HepG2 (cell line): ENCODE measurements around the gene CHODL. TPM values are rescaled to one million over a fixed set of nuclear protein-coding genes. Genes with fewer than 3 reads are reported as not detected.

Source experiments
- ATAC-seq: fragments of 200-7000 bp; cut with Tn5 transposase; 3 replicates; pipeline ENCODE4 v1.9.1; 2020; ENCODE audit warnings: mild to moderate bottlenecking, moderate library complexity
- BruUV-seq: library from RNA; stranded (reverse); fragments of 400-500 nt; replicated peaks from 2 replicates; lab custom pipeline; 2021; lab: Mats Ljungman, UMichigan
- CTCF ChIA-PET: fragments of 300-600 bp; formaldehyde crosslinking; extraction: SDS; loops from one replicate; lab custom pipeline; 2021; ENCODE audit warnings: low total read pairs, inconsistent platforms, low intra/inter-chr PET ratio; lab: Yijun Ruan, JAX
- POLR2A ChIA-PET: fragments of 350-600 bp; sonication (Branson Sonifier 250); formaldehyde crosslinking; loops from one replicate; lab custom pipeline; 2020; ENCODE audit warnings: antibody characterized with exemption, inconsistent platforms; lab: Yijun Ruan, JAX
- DNase-seq: peaks from one replicate; pipeline ENCODE4 v3.0.0-alpha.2; 2015; ENCODE audit warnings: low spot score
- FAIRE-seq: peaks from 3 replicates; lab custom pipeline; 2011; peaks lifted over from hg19 to GRCh38; lab: Jason Lieb, UNC
- H2AFZ ChIP-seq: one replicate; pipeline ENCODE4 v1.6.1; 2011; ENCODE audit warnings: low read length, inconsistent platforms
- H3K27ac ChIP-seq: fragments of 300-600 bp; 3 replicates; pipeline ENCODE4 v1.8.0; 2011; ENCODE audit warnings: mixed run types, mild to moderate bottlenecking, mixed read lengths, low read length, inconsistent platforms; ENCODE audit not compliant: insufficient read depth; ENCODE audit errors: extremely low read length
- H3K27me3 ChIP-seq, 2 experiments: fragments of 200-600 bp in 1 of 2; 2 replicates in 1 of 2; 3 replicates in 1 of 2; pipeline versions ENCODE4 v1.6.0 to v1.8.0; 2011; ENCODE audit warnings: low read length in 2 of 2, mild to moderate bottlenecking in 2 of 2, moderate library complexity in 2 of 2, inconsistent platforms in 1 of 2; ENCODE audit not compliant: insufficient read depth in 2 of 2, control insufficient read depth in 1 of 2
- H3K36me3 ChIP-seq, 2 experiments: fragments of 200-600 bp in 1 of 2; replicated peaks in 1 of 2; 2 replicates in 1 of 2; 3 replicates in 1 of 2; pipeline versions ENCODE4 v1.5.1 to v1.8.0; 2011; ENCODE audit warnings: low read length in 2 of 2, inconsistent platforms in 1 of 2; ENCODE audit not compliant: insufficient read depth in 2 of 2, control insufficient read depth in 1 of 2
- H3K4me1 ChIP-seq: 2 replicates; pipeline ENCODE4 v1.5.1; 2012; ENCODE audit warnings: low read length, inconsistent platforms; ENCODE audit not compliant: insufficient read depth
- H3K4me2 ChIP-seq: 2 replicates; pipeline ENCODE4 v1.6.0; 2011; ENCODE audit warnings: low read depth, low read length, inconsistent platforms
- H3K4me3 ChIP-seq, 3 experiments: fragments of 200-600 bp in 1 of 3; sonication (generic), shearing (Covaris generic) in 1 of 3; replicated peaks in 1 of 3; 2 replicates each; pipeline ENCODE4 v1.5.1; 2011 to 2016; ENCODE audit warnings: low read length in 3 of 3, inconsistent platforms in 2 of 3, low read depth in 2 of 3, mild to moderate bottlenecking in 2 of 3, control low read depth in 1 of 3, mixed read lengths in 1 of 3; ENCODE audit not compliant: insufficient read depth in 1 of 3
- H3K79me2 ChIP-seq: one replicate; pipeline ENCODE4 v1.6.1; 2011; ENCODE audit warnings: low read length, inconsistent platforms; ENCODE audit not compliant: insufficient read depth
- H3K9ac ChIP-seq: 2 replicates; pipeline ENCODE4 v1.6.0; 2011; ENCODE audit warnings: mild to moderate bottlenecking, low read depth, low read length, inconsistent platforms; ENCODE audit not compliant: insufficient read depth
- H3K9me3 ChIP-seq: 2 replicates; pipeline ENCODE4 v1.5.1; 2012; ENCODE audit warnings: mild to moderate bottlenecking, low read length
- H4K20me1 ChIP-seq: 2 replicates; pipeline ENCODE4 v1.6.0; 2011; ENCODE audit warnings: inconsistent platforms, mild to moderate bottlenecking, low read length, moderate library complexity; ENCODE audit not compliant: insufficient read depth
- AGO1 ChIP-seq: fragments of 200-400 bp; formaldehyde crosslinking; IDR thresholded peaks from 2 replicates; pipeline ENCODE4 v1.6.1; 2017; ENCODE audit warnings: mild to moderate bottlenecking, low read depth, low read length, moderate library complexity; ENCODE audit not compliant: poor library complexity, severe bottlenecking
- ATF2 ChIP-seq: sonication (generic); formaldehyde crosslinking; IDR thresholded peaks from 2 replicates; pipeline ENCODE4 v1.4.0; 2020; ENCODE audit warnings: missing genetic modification reagents
- ATF7 ChIP-seq, 2 experiments: fragments of 450-650 bp in 1 of 2; sonication (generic) in 1 of 2; formaldehyde crosslinking in 1 of 2; IDR thresholded peaks; 2 replicates each; pipeline versions ENCODE4 v1.4.0 to v1.6.1; 2016 to 2020; ENCODE audit warnings: antibody characterized with exemption in 1 of 2, mild to moderate bottlenecking in 1 of 2, missing genetic modification reagents in 1 of 2
- E2F5 ChIP-seq: sonication (generic); formaldehyde crosslinking; conservative IDR thresholded peaks from 2 replicates; pipeline ENCODE4 v1.4.0; 2020; ENCODE audit warnings: missing genetic modification reagents
- HIC2 ChIP-seq: sonication (generic); formaldehyde crosslinking; IDR thresholded peaks from 2 replicates; pipeline ENCODE4 v1.9.0; 2022; ENCODE audit warnings: low read depth, missing genetic modification reagents
- HMGA1 ChIP-seq: sonication (generic); formaldehyde crosslinking; conservative IDR thresholded peaks from 2 replicates; pipeline ENCODE4 v1.4.0; 2020; ENCODE audit warnings: missing genetic modification reagents
- NFAT5 ChIP-seq: sonication (generic); formaldehyde crosslinking; IDR thresholded peaks from 2 replicates; pipeline ENCODE4 v1.4.0; 2020; ENCODE audit warnings: missing genetic modification reagents
- RBM22 ChIP-seq: fragments of 200-400 bp; formaldehyde crosslinking; optimal IDR thresholded peaks from 2 replicates; pipeline ENCODE3; 2017; ENCODE audit warnings: mild to moderate bottlenecking, low read length, moderate library complexity
- SNAI1 ChIP-seq: sonication (generic); formaldehyde crosslinking; IDR thresholded peaks from 2 replicates; pipeline ENCODE4 v1.5.0; 2020; ENCODE audit warnings: mild to moderate bottlenecking, missing genetic modification reagents, borderline replicate concordance
- ZC3H4 ChIP-seq: sonication (generic); formaldehyde crosslinking; IDR thresholded peaks from 2 replicates; pipeline ENCODE4 v1.4.0; 2020; ENCODE audit warnings: missing genetic modification reagents, borderline replicate concordance
- ZKSCAN8 ChIP-seq: IDR thresholded peaks from 2 replicates; pipeline ENCODE4 v1.6.1; 2016; ENCODE audit warnings: borderline replicate concordance, missing genetic modification reagents, missing compliant biosample characterization
- ZNF556 ChIP-seq: sonication (generic); formaldehyde crosslinking; IDR thresholded peaks from 2 replicates; pipeline ENCODE4 v1.4.0; 2020; ENCODE audit warnings: mild to moderate bottlenecking, missing genetic modification reagents, borderline replicate concordance
- ZNF790 ChIP-seq: sonication (generic); formaldehyde crosslinking; IDR thresholded peaks from 2 replicates; pipeline ENCODE4 v1.8.0; 2022; ENCODE audit warnings: missing genetic modification reagents, mild to moderate bottlenecking, borderline replicate concordance
- WGBS: methylation state at CpG from one replicate; pipeline ENCODE4 v1.1.6; 2017; ENCODE audit warnings: low lambda C conversion rate; 5-methylcytosine and 5-hydroxymethylcytosine counted together
- in situ Hi-C: cut with HindIII; loops from 2 replicates; pipeline ENCODE4 v1.10.0; 2017; ENCODE audit warnings: low pct_unique_long_range_greater_than_20kb; ENCODE audit not compliant: extremely low pct_ligation_motif_present
- intact Hi-C: fragments of 100-400 bp; cut with micrococcal nuclease; formaldehyde crosslinking; loops from one replicate; pipeline ENCODE4 v1.10.0; 2022; ENCODE audit not compliant: unreplicated experiment
- polyA plus RNA-seq, 8 experiments: library from polyadenylated mRNA; depleted of rRNA in 3 of 8; stranded (reverse) in 7 of 8; unstranded in 1 of 8; fragments of >200 nt; fragmentation: Illumina TruSeq in 4 of 8; extraction: Trizol in 4 of 8; gene quantifications; 2 replicates each; pipeline versions ENCODE4 v1.2.1 to v1.2.3, GENCODE V29; 2011 to 2016; ENCODE audit warnings: low read depth in 4 of 8, missing spikeins in 1 of 8, mixed read lengths in 1 of 8; ENCODE audit not compliant: insufficient read depth in 1 of 8
- total RNA-seq, 5 experiments: library from RNA; depleted of rRNA; stranded (reverse); fragments of >200 nt; fragmentation: Illumina TruSeq; extraction: Trizol; gene quantifications; 2 replicates each; pipeline ENCODE4 v1.2.3, GENCODE V29; 2016; ENCODE audit warnings: low read depth in 1 of 5
- TF ChIP-seq, protein P1 (sequence below): sonication (generic); formaldehyde crosslinking; IDR thresholded peaks from 2 replicates; pipeline ENCODE4 v1.4.0; 2020; ENCODE audit warnings: mild to moderate bottlenecking, missing genetic modification reagents

Gene CHODL
- total and polyA plus RNA-seq, 2 of the 13 experiments (the other 11 are each of a cell fraction or from before 2014, with no cell fraction given) = not detected

DNA sequence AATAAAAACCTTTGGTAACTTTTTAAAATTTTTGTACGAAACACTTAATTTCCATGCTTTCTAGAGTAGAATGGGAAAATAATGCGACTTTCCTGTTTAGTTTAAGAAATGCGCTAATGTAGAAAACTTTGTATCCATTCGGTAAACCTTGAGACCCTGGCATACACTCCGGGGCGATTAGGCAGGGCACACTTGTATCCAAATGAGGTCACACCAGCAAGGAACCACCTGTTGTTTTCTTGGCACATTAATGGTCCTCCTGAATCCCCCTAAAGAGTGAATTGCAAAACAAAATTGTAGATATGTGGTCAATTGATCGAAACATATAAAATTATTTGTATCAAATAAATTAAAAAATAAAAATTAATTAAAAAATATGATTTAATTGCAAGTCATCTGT, 25.2 kb downstream of the CHODL start:
- H3K9ac ChIP-seq = no peak overlapping the region
- H3K36me3 ChIP-seq = no peaks in the 10 kb centered on the region
- intact Hi-C loops = no loop called here
- in situ Hi-C loops = no loop called here
- no peaks in the 10 kb centered on the region for H3K27me3 ChIP-seq
- H3K4me2 ChIP-seq = no peak overlapping the region
- ChIA-PET POLR2A (no interaction called here), CTCF (no interaction called here)
- no peaks in the 10 kb centered on the region for H3K4me1 ChIP-seq
- no peaks in the 10 kb centered on the region; the same call in 1 of the 2 replicates for H3K9me3 ChIP-seq
- H2AFZ ChIP-seq = no peak overlapping the region
- DNase-seq (no peak), ATAC-seq (no peak), FAIRE-seq (no peak)
- no peak overlapping the region for H3K4me3 ChIP-seq
- H3K79me2 ChIP-seq = no peaks in the 10 kb centered on the region
- WGBS = 28% methylated on average over 7 of the region's 7 CpGs
- no TSS peak for BruUV-seq
- H3K27ac ChIP-seq = no peak overlapping the region
- H4K20me1 ChIP-seq = no peaks in the 10 kb centered on the region
- TF ChIP-seq, protein P1, sequence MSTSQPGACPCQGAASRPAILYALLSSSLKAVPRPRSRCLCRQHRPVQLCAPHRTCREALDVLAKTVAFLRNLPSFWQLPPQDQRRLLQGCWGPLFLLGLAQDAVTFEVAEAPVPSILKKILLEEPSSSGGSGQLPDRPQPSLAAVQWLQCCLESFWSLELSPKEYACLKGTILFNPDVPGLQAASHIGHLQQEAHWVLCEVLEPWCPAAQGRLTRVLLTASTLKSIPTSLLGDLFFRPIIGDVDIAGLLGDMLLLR (CRISPR knock-in tag) = no peak
- no peak for TF ChIP-seq SNAI1
- TF ChIP-seq ZC3H4 (CRISPR knock-in tag) = no peak
- TF ChIP-seq NFAT5 (CRISPR knock-in tag) = no peak
- TF ChIP-seq E2F5 (CRISPR knock-in tag) = no peak
- TF ChIP-seq HMGA1 = no peak
- TF ChIP-seq HIC2 (CRISPR knock-in tag) = no peak
- TF ChIP-seq ZKSCAN8 (CRISPR knock-in tag) = no peak
- TF ChIP-seq AGO1 = no peak
- TF ChIP-seq ATF7 (IDR thresholded peaks at IDR 0.05) = no peak
- TF ChIP-seq ATF7 (CRISPR knock-in tag; IDR thresholded peaks at IDR 0.05) = no peak
- no peak for TF ChIP-seq ATF2 (CRISPR knock-in tag)
- no peak for TF ChIP-seq ZNF556 (CRISPR knock-in tag)
- TF ChIP-seq RBM22 = no peak
- no peak for TF ChIP-seq ZNF790 (CRISPR knock-in tag)
